Cortex of kidney (tissue), 1 donor: ENCODE measurements around the gene PRR20C.
"Not testable (repeated sequence)": the region's sequence is repeated elsewhere in the genome, so short reads cannot be mapped to it uniquely, and the experiment has no call there.

ENCODE experiments used
- DNase-seq: peaks from one replicate; lab custom pipeline; 2025; lab: John Stamatoyannopoulos, UW

Gene PRR20C

DNA sequence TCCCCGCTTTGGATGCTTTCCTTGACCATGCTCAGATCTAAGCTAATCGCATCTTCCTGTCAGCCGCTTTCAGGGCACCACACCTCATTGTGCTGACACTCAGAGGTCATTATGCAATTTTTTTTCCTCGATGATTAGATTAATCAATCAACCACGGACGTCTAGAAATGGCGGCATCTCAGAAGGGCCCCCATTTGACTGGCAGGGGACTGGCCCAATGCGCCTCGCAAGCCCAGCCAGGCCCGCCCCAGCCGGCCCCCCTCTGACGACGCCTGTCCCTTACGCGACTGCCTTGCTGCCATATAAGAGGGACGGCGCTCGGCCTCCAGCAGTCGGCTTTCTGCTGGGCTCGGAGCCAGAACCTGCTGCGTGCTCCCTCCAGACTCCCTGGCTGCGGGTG is at the start of gene PRR20C:
Gene PRR20C (plus strand): TSS at position 301 of the 400 bp plus-strand sequence. CDS start 387 bp downstream, outside the sequence.
- DNase-seq = not testable (repeated sequence)

DNA sequence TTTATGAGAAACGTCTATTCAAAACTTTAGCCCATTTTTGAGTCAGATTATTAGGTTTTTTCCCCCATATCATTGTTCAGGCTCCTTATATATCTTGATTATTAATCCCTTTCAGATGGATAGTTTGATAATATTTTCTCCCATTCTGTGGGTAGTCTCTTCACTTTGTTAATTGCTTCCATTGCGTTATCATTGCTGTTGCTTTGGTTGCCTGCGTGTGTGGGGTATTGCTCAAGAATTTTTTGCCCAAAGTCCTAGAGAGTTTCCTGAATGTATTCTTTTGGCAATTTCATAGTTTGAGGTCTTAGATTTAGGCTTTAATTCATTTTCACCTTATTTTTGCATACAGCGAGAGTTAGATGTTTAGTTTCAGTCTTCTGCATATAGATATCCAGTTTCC is 38.9 kb upstream of the PRR20C start:
- no peak for DNase-seq

DNA sequence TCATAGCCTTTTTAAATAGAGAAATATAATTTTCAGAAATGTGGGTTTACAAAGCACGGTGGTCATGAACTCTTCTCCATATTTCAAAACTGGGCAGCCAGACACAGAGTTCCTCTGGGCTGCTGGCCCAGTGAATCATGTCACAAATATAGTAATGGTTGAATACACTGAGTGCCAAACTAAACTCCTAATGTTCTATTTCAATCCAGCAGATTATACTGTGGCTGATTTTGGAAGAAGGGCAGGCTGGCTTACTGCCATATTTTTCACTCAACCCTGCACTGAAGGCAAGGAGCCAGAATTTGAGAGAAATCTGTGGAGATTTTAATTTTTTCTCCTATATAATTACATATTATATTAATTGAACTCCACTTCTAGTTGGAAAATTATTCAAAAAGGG is 30.2 kb upstream of the PRR20C start:
- DNase-seq = no peak

GRCh38 chr13:57128909-57129308 is 25.0 kb upstream of the PRR20C start:
- DNase-seq = no peak

- no peak for DNase-seq
Observed at GRCh38 chr13:57136093-57136492, 17.8 kb upstream of the PRR20C start.

- no peak for DNase-seq
Observed at GRCh38 chr13:57137585-57137984, 16.3 kb upstream of the PRR20C start.

DNA sequence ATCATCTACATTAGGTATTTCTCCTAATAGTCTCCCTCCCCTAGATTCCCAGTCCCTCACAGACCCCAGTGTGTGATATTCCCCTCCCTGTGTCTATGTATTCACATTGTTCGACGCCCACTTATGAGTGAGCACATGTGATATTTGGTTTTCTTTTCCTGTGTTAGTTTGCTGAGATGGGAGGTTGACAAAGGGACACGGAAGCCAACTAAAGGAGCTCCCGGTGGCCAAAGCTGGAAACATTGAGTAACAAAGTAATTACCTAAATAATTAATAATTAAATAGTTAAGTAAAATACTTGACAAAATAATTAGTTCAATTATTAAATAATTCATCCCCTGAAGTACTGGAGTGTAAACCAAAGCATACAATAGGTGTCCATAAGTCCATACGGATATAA is 14.9 kb upstream of the PRR20C start:
- no peak for DNase-seq

GRCh38 chr13:57139781-57140180 is 14.1 kb upstream of the PRR20C start:
- DNase-seq = not testable (repeated sequence)

DNA sequence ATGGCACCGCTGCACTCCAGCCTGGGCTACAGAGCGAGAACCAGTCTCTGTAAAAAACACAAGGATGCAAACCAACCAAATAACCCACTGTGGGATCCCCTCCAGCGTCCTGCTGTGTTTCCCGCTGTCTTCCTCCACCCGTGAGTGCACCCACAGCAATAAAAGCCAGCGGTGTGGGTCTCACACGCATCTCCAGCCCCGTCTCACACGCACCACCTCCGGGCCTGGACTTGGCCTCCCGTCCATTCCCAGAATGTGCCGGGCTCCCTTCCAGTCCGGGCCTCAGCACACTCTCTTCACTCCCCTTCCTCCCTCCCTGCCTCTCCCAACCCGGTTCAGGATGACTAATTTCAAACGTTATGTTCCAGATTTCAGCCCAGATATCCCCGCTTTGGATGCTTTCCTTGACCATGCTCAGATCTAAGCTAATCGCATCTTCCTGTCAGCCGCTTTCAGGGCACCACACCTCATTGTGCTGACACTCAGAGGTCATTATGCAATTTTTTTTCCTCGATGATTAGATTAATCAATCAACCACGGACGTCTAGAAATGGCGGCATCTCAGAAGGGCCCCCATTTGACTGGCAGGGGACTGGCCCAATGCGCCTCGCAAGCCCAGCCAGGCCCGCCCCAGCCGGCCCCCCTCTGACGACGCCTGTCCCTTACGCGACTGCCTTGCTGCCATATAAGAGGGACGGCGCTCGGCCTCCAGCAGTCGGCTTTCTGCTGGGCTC is 13.5 kb upstream of the PRR20C start, which contains the start of gene PRR20A:
Gene PRR20A (plus strand): TSS at position 684 of the 734 bp plus-strand sequence. CDS start 387 bp downstream, outside the sequence.
- DNase-seq = not testable (repeated sequence)

DNA sequence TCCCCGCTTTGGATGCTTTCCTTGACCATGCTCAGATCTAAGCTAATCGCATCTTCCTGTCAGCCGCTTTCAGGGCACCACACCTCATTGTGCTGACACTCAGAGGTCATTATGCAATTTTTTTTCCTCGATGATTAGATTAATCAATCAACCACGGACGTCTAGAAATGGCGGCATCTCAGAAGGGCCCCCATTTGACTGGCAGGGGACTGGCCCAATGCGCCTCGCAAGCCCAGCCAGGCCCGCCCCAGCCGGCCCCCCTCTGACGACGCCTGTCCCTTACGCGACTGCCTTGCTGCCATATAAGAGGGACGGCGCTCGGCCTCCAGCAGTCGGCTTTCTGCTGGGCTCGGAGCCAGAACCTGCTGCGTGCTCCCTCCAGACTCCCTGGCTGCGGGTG is 6.7 kb upstream of the PRR20C start, which contains the start of gene PRR20B:
Gene PRR20B (plus strand): TSS at position 301 of the 400 bp plus-strand sequence. CDS start 387 bp downstream, outside the sequence.
- not testable (repeated sequence) for DNase-seq

- not testable (repeated sequence) for DNase-seq
Observed at GRCh38 chr13:57148106-57148505, 5.8 kb upstream of the PRR20C start.

GRCh38 chr13:57160332-57160731 is 6.5 kb downstream of the PRR20C start, which contains the start of gene PRR20D:
TSS of gene PRR20D (plus strand) at chr13:57160632. CDS start at chr13:57161019, 387 bp downstream.
- not testable (repeated sequence) for DNase-seq

GRCh38 chr13:57166897-57167296 is 13.0 kb downstream of the PRR20C start, which contains the start of gene PRR20E:
TSS of gene PRR20E (plus strand) at chr13:57167197. CDS start at chr13:57167584, 387 bp downstream.
- not testable (repeated sequence) for DNase-seq

GRCh38 chr13:57191667-57192066 is 37.8 kb downstream of the PRR20C start:
- DNase-seq = no peak
